ENCODE measurements around the gene SLC30A4.

Gene SLC30A4

DNA sequence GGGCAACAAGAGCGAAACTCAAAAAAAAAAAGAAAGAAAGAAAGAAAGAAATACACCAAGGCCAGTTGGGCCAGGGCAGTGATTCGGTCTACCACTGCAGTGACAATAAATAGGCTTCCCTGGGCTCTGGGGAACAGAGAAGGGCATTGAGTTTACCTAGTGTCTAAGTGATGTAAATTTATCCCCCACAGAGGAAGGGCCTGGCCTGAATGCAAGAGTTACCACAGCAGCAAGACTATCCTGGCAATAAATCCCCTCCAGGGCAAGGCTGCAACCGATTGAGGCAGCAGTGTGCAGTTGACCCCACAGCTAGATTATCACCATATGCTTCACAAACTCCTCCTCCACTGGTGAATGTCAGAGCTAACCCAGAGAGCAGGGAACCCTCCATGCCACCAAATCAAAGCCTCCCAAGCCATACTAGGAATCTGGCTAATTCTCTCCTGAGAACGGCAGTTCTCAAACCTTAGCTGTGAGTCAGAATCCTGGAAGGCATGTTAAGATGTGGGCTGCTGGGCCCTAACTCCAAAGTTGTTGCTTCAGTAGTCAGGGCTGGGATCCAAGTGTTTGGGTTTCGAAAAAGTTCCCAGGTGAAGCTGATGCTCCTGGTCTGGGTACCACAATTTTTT, 79.9 kb downstream of the SLC30A4 start:
- H3K36me3 ChIP-seq (ENCODE audit: control insufficient read depth, insufficient read depth, low read length) = no peaks in the 10 kb centered on the region
- H3K4me3 ChIP-seq (ENCODE audit: low read length) = no peak overlapping the region
- no peaks in the 10 kb centered on the region for H3K27me3 ChIP-seq (ENCODE audit: control insufficient read depth, insufficient read depth, low read length)
- H3K4me1 ChIP-seq (ENCODE audit: control insufficient read depth, insufficient read depth, low read length) = peaks cover 36% of the 10 kb centered on the region
- no peaks in the 10 kb centered on the region for H3K9me3 ChIP-seq (ENCODE audit: control insufficient read depth, low read length)
- H3K9ac ChIP-seq (ENCODE audit: low read length) = no peak overlapping the region

DNA sequence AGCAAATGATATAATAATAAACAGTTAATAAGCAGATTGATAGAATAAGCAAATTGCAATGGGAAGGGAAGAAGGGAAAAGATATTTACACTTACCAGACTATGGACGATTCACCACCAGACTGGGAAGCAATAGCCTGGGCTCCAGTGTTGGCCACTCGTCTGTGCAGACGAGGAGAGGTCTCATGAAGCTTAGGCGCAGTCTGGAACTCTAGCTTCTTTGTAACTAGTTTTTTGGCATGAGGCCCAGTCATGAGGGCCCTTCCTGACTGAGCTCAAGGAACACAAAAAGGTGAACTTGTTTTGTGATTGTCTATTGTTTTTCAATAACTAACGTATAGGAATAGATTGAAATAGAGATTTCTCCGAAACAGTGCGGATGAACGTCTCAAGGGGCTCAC, 80.9 kb downstream of the SLC30A4 start:
- H3K36me3 ChIP-seq (ENCODE audit: control insufficient read depth, insufficient read depth, low read length) = no peaks in the 10 kb centered on the region
- no peaks in the 10 kb centered on the region for H3K9me3 ChIP-seq (ENCODE audit: control insufficient read depth, low read length)
- no peaks in the 10 kb centered on the region for H3K27me3 ChIP-seq (ENCODE audit: control insufficient read depth, insufficient read depth, low read length)
- peaks cover 27% of the 10 kb centered on the region for H3K4me1 ChIP-seq (ENCODE audit: control insufficient read depth, insufficient read depth, low read length)
- H3K4me3 ChIP-seq (ENCODE audit: low read length) = no peak overlapping the region
- peak overlapping the region; percentile 14 for H3K9ac ChIP-seq (ENCODE audit: low read length)

DNA sequence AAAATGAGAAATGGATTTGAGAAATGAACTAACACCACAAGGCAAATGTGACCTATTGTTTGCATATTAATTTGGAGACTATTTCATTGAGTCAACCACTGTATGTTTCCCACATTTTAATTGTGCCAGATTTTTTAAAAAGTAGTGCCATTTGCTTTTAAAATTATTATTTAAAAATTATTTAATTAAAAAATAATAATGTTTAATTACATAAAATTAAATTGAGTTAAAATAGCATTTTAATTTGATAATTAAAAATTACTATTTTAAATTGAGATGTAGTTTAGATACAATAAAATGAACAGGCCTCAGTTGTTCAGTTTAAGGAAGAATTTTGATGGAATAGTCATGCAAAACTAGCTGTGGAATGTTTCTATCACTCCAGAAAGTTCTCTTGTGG, 81.5 kb downstream of the SLC30A4 start:
- Histone ChIP-seq H3K9ac (ENCODE audit: low read length) (no peak overlapping the region), H3K4me3 (ENCODE audit: low read length) (no peak overlapping the region), H3K36me3 (ENCODE audit: control insufficient read depth, insufficient read depth, low read length) (no peaks in the 10 kb centered on the region), H3K4me1 (ENCODE audit: control insufficient read depth, insufficient read depth, low read length) (peaks cover 21% of the 10 kb centered on the region), H3K27me3 (ENCODE audit: control insufficient read depth, insufficient read depth, low read length) (no peaks in the 10 kb centered on the region), H3K9me3 (ENCODE audit: control insufficient read depth, low read length) (no peaks in the 10 kb centered on the region)

DNA sequence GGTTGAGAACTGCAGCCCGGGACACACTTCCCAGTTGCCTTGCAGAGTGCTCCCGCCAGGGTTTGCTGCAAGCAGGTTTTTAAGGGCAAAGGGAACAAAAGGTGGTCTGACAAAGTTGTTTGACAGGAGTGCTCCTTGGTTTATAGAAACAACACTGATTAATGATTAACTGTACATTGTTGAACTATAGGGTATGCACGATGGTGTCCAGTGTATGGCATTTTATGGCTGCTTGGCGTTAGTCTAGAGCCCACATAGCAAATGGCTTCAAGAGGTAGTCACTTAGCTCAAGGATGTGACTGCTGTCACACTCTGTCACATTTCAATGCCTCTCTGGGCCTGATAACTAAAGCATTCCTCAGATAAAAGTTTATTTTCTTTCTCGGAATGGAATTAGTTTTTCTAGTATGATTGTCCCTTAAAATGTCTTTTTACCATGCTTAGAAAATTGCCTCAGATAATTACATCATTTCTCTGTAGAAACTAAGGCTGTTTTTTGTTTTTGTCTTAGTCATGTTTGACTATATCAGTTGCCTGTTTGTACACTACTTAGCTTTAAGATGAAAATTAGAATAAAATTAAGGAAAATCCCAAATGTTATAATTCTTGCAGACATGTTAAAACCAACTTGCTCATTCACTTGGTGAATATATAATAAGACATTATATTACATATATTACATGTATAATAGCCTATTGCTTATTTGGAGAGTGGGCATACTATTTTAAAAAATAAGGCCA, 82.9 kb downstream of the SLC30A4 start:
- Histone ChIP-seq H3K36me3 (ENCODE audit: control insufficient read depth, insufficient read depth, low read length) (no peaks in the 10 kb centered on the region), H3K9ac (ENCODE audit: low read length) (no peak overlapping the region), H3K4me1 (ENCODE audit: control insufficient read depth, insufficient read depth, low read length) (peaks cover 16% of the 10 kb centered on the region), H3K9me3 (ENCODE audit: control insufficient read depth, low read length) (no peaks in the 10 kb centered on the region), H3K27me3 (ENCODE audit: control insufficient read depth, insufficient read depth, low read length) (no peaks in the 10 kb centered on the region), H3K4me3 (ENCODE audit: low read length) (no peak overlapping the region)

DNA sequence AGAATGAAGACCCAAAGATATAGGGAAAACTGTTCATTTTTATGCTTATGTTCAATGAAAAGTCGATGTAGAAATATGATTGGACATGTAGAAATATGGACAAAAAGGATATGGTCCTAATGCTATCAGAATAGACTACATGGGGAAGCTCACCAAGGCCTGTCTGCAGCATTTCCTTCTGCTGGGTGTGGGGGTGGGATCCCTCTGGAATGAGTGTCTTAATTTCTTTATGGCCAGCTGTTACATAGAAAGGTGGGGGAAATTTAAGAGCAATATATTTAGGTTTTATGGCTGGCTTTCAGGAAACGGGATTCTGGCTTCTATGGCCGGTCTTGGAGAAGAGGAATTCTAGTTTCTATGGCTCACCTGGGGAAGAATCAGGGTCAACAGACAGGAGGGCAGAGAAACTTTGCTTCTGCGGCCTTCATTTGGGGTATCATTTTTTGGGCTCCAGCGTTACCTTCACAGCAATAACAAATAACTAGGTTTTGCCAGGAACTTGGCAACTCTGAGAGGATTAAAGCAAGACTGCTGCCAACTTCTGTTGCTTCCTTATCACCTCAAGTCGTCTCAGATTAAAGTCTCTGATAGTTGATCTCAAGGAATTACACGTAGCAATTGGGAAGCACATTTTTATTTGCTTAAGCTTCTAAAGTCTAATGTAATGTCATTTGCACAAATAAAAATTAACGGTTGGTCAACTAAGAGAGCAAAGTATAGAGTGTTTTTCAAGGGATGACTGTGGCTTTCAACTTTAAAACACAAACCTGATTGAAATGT, 87.2 kb downstream of the SLC30A4 start:
- H3K4me1 ChIP-seq (ENCODE audit: control insufficient read depth, insufficient read depth, low read length) = peaks cover 12% of the 10 kb centered on the region
- H3K36me3 ChIP-seq (ENCODE audit: control insufficient read depth, insufficient read depth, low read length) = no peaks in the 10 kb centered on the region
- H3K27me3 ChIP-seq (ENCODE audit: control insufficient read depth, insufficient read depth, low read length) = no peaks in the 10 kb centered on the region
- no peaks in the 10 kb centered on the region for H3K9me3 ChIP-seq (ENCODE audit: control insufficient read depth, low read length)
- no peak overlapping the region for H3K4me3 ChIP-seq (ENCODE audit: low read length)
- H3K9ac ChIP-seq (ENCODE audit: low read length) = no peak overlapping the region

DNA sequence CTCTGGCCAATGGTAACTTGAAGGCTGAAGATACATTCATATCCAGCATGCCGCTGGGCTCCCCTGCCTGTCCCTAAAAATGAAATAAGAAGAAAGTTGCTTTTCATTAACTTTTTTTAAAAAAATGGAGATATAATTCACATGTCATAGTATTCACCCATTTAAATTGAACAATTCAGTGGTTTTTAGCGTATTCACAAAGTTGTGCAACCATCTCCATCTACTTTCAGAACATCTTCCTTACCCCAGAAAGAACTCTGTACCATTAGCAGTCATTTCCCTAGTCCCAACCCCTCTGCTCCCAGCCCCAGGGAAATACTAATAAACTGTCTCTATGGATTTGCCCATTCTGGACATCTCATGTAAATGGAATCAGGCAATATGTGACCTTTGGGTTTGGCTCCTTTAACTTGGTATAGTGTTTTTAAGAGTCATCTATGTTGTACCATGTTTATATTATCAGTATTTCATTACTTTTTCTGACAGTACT, 88.4 kb downstream of the SLC30A4 start:
- no peaks in the 10 kb centered on the region for H3K27me3 ChIP-seq (ENCODE audit: control insufficient read depth, insufficient read depth, low read length)
- H3K9ac ChIP-seq (ENCODE audit: low read length) = no peak overlapping the region
- peaks cover 15% of the 10 kb centered on the region for H3K4me1 ChIP-seq (ENCODE audit: control insufficient read depth, insufficient read depth, low read length)
- no peak overlapping the region for H3K4me3 ChIP-seq (ENCODE audit: low read length)
- no peaks in the 10 kb centered on the region for H3K36me3 ChIP-seq (ENCODE audit: control insufficient read depth, insufficient read depth, low read length)
- H3K9me3 ChIP-seq (ENCODE audit: control insufficient read depth, low read length) = no peaks in the 10 kb centered on the region

DNA sequence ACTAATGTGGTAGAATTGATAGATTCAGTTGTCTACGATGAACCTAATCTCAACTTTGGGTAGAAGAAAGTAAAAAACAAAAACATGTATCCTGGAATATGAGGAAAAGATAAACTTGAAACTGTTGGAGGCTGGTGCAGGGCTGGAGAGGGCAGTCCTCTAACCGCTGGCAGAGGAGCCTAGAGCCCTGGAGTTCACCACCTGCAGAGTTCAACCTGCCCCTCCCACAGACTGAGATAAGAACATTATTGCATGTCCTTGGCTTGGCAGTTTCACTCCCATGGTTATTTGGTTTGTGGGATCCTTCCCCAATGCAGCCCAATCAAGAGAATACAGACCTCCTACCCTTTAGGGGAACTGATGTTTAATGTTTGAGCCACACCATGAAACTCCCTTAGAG, 91.0 kb downstream of the SLC30A4 start:
- H3K9me3 ChIP-seq (ENCODE audit: control insufficient read depth, low read length) = no peaks in the 10 kb centered on the region
- H3K9ac ChIP-seq (ENCODE audit: low read length) = peak overlapping the region; percentile 6
- no peaks in the 10 kb centered on the region for H3K36me3 ChIP-seq (ENCODE audit: control insufficient read depth, insufficient read depth, low read length)
- H3K4me3 ChIP-seq (ENCODE audit: low read length) = no peak overlapping the region
- H3K27me3 ChIP-seq (ENCODE audit: control insufficient read depth, insufficient read depth, low read length) = no peaks in the 10 kb centered on the region
- H3K4me1 ChIP-seq (ENCODE audit: control insufficient read depth, insufficient read depth, low read length) = peaks cover 15% of the 10 kb centered on the region

DNA sequence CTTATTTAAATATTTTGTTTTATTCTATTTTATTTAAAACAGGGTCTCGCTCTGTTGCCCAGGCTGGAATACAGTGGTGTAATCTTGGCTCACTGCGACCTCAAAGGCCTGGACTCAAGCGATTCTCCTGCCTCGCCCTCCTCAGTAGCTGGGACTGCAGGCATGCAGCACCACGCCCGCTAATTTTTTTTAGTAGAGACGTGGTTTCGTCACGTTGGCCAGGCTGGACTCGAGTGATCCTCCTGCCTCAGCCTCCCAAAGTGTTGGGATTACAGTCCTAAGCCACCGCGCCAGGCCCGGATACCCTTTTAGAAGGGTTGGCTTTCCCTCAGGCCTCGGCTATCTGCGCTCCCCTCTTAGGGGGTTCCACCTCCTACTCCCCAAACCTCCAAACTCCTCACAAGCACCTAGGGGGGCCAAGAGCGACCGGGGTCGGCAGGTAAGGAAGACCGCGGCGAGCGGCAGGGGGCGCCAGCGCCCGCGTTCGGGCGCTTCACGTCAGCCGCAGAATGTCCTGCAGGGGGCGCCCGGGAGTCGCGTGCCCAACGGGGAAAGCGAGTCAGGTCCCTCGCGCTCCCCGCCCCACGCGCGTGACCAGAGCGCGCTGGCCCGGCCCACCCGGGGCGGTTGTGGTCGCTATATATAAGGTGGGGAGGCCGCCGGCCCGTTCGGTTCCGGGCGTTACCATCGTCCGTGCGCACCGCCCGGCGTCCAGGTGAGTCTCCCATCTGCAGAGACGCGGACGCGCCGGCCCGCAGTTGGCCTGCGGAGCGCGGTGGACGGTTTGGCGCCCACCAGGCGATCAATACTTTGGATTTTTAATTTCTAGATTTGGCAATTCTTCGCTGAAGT, 92.4 kb downstream of the SLC30A4 start:
- Histone ChIP-seq H3K4me1 (ENCODE audit: control insufficient read depth, insufficient read depth, low read length) (peaks cover 8% of the 10 kb centered on the region), H3K27me3 (ENCODE audit: control insufficient read depth, insufficient read depth, low read length) (no peaks in the 10 kb centered on the region), H3K4me3 (ENCODE audit: low read length) (peak overlapping the region; percentile 71), H3K36me3 (ENCODE audit: control insufficient read depth, insufficient read depth, low read length) (no peaks in the 10 kb centered on the region), H3K9ac (ENCODE audit: low read length) (peak overlapping the region; percentile 68), H3K9me3 (ENCODE audit: control insufficient read depth, low read length) (no peaks in the 10 kb centered on the region)

Measured in mucosa of stomach (tissue), 1 donor.